Activated CD4-positive, alpha-beta T cell treated with anti-CD3 and anti-CD28 coated beads, Interleukin-2, amount 10 ng/mL, durations not matched to agents 24 days and 14 days (primary cell): ENCODE measurements around the gene PSME2. TPM values are rescaled to one million over a fixed set of nuclear protein-coding genes. Genes with fewer than 3 reads are reported as not detected.

ENCODE experiments used
- DNase-seq: peaks from one replicate; pipeline ENCODE4 v3.0.0; 2022
- H3K27ac Mint-ChIP-seq: one replicate; pipeline ENCODE4 v1.8.0; 2022; ENCODE audit warnings: mild to moderate bottlenecking, mixed read lengths
- H3K27me3 Mint-ChIP-seq: one replicate; pipeline ENCODE4 v1.8.0; 2022; ENCODE audit warnings: mixed read lengths
- H3K36me3 Mint-ChIP-seq: one replicate; pipeline ENCODE4 v1.8.0; 2022; ENCODE audit warnings: low read depth, mild to moderate bottlenecking, mixed read lengths
- H3K4me1 Mint-ChIP-seq: one replicate; pipeline ENCODE4 v1.8.0; 2021; ENCODE audit warnings: mixed read lengths
- H3K4me3 Mint-ChIP-seq: one replicate; pipeline ENCODE4 v1.8.0; 2022; ENCODE audit warnings: mild to moderate bottlenecking, moderate library complexity, mixed read lengths
- H3K9me3 Mint-ChIP-seq: one replicate; pipeline ENCODE4 v1.8.0; 2021; ENCODE audit warnings: mixed read lengths
- intact Hi-C: fragments of 100-400 bp; cut with micrococcal nuclease; formaldehyde crosslinking; loops from one replicate; pipeline ENCODE4 v1.15.1; 2023
- total RNA-seq: library from RNA; stranded (reverse); gene quantifications from 2 replicates; pipeline ENCODE4 v1.2.3, GENCODE V29; 2022

PSME2 gene
- total RNA-seq, 1 donor from 2014 or later = 565 TPM

DNA sequence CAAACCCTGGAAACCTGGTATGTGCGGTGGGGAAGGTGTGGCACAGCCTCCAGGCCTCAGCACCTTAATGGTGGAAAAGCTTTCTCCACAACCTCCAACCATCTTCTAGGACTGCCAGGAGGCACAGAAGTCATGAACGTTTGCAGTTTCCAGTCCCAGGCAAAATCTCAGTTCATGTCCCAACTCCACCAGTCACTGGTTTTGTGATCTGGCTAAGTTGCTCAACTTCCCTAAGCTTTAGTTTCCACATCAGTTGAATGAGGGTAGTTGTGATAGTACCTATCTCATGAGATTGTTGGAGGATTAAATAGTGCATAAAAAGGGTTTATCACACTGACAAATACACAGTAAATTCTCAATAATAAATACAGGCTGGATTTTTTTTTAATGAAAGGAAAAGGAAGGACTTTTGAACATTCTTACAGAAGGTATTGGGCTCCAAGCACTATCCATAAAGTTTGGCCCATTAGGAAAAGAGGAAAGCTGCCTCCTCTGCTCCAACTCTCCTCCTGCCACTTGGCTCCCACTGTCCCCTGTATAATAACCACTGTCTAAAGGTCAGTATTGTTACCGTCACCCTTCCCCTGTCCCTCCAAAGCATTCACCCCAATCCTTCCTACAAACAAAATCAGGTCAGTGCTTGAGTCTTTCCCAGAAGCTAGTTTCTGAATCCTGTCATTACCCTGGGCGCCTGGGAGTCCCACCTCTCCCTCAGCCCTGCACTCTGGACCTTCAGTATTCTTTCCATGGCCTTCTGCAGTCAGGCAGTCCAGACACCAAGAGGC lies 46.0 kb downstream of the PSME2 start:
- H3K27ac Mint-ChIP-seq = no peak overlapping the region
- intact Hi-C loops = no loop called here
- peaks cover 62% of the 10 kb centered on the region for H3K36me3 Mint-ChIP-seq
- H3K9me3 Mint-ChIP-seq = no peaks in the 10 kb centered on the region
- no peak for DNase-seq
- H3K4me3 Mint-ChIP-seq = no peak overlapping the region
- peaks cover 13% of the 10 kb centered on the region for H3K4me1 Mint-ChIP-seq
- H3K27me3 Mint-ChIP-seq = no peaks in the 10 kb centered on the region

- intact Hi-C loops = no loop called here
- Mint-ChIP-seq H3K4me1 (peaks cover 15% of the 10 kb centered on the region), H3K4me3 (no peak overlapping the region), H3K36me3 (peaks cover 59% of the 10 kb centered on the region), H3K27ac (no peak overlapping the region), H3K27me3 (no peaks in the 10 kb centered on the region), H3K9me3 (no peaks in the 10 kb centered on the region)
- no peak for DNase-seq
Measured at GRCh38 chr14:24098927-24099813, 47.2 kb downstream of the PSME2 start.

GRCh38 chr14:24098229-24098926 lies 48.0 kb downstream of the PSME2 start:
- Mint-ChIP-seq H3K36me3 (peaks cover 51% of the 10 kb centered on the region), H3K27ac (no peak overlapping the region), H3K4me1 (peaks cover 18% of the 10 kb centered on the region), H3K4me3 (no peak overlapping the region), H3K9me3 (no peaks in the 10 kb centered on the region), H3K27me3 (no peaks in the 10 kb centered on the region)
- intact Hi-C loops = no loop called here
- no peak for DNase-seq

DNA sequence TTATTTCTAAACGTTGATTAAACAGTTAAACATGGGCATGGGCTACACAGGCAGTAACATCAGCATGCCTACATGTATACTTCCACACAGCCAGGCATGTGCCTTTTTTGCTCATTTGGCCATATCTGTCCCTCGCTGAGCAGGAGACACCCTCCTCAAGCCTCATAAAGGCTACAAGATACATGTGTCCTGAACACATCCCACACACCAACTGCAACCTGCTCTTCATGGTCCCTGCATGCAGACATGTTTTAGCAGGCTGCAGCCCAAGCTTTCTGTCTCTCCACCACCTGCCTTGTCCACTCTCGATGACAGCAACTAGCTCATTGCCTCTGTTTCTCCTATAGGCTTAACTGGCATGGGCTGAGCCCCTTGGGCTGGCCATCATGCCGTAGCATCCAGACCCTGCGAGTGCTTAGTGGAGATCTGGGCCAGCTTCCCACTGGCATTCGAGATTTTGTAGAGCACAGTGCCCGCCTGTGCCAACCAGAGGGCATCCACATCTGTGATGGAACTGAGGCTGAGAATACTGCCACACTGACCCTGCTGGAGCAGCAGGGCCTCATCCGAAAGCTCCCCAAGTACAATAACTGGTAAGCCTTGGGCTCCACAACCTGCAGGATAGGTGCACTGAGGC lies 49.7 kb downstream of the PSME2 start:
- no peaks in the 10 kb centered on the region for H3K9me3 Mint-ChIP-seq
- DNase-seq = no peak
- peaks cover 40% of the 10 kb centered on the region for H3K36me3 Mint-ChIP-seq
- peaks cover 29% of the 10 kb centered on the region for H3K4me1 Mint-ChIP-seq
- H3K4me3 Mint-ChIP-seq = peak overlapping the region; percentile 55
- intact Hi-C loops = no loop called here
- H3K27me3 Mint-ChIP-seq = no peaks in the 10 kb centered on the region
- peak overlapping the region; percentile 53 for H3K27ac Mint-ChIP-seq

DNA sequence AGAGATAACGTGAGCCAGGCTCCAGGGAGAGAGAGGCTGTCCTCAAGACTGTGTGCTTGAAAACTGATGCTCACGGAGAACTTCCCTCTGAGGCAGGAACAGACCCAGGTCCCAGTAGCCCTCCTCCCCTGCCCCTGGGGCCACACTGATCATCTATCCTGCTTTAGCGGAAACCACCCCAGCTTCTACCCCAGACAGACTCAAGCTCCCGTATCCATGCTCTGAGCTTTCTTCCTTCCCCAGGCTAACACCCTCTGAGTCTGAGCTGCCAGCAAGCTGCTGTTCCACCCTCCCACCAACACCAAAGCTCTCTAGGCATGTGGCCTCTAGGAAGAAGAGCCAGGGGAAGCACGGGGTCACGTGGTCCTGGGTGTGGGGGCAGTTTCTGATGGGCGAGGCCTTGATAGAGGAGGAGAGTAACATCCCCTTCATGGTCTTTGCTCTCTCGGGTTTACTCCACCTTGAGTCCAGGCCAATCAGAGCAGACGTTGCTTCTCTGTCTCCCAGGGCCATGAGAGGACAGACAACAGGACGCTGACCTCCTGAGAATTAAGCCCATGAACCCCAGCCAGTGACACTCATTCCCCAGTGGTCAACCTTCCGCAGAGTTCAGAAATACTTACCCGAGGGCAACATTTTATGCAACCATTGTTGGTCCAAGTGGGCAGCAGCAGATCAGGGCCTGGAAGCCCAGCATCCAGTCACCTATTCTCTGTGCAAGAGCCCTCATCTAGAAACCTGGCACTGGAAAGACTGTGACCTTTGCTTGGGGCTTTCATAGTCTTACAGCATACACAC lies 50.9 kb downstream of the PSME2 start:
- H3K27ac Mint-ChIP-seq = peak overlapping the region; percentile 94
- no peaks in the 10 kb centered on the region for H3K27me3 Mint-ChIP-seq
- H3K4me3 Mint-ChIP-seq = peak overlapping the region; percentile 94
- H3K4me1 Mint-ChIP-seq = peaks cover 32% of the 10 kb centered on the region
- H3K36me3 Mint-ChIP-seq = peaks cover 32% of the 10 kb centered on the region
- H3K9me3 Mint-ChIP-seq = no peaks in the 10 kb centered on the region
- intact Hi-C loops = loop anchor here (1.0 to 2.0 kb wide), 3 partner anchors 14 to 66 kb away; partner anchors contain the start of genes IRF9, PSME2 and RNF31
- DNase-seq = peak; percentile 84

DNA sequence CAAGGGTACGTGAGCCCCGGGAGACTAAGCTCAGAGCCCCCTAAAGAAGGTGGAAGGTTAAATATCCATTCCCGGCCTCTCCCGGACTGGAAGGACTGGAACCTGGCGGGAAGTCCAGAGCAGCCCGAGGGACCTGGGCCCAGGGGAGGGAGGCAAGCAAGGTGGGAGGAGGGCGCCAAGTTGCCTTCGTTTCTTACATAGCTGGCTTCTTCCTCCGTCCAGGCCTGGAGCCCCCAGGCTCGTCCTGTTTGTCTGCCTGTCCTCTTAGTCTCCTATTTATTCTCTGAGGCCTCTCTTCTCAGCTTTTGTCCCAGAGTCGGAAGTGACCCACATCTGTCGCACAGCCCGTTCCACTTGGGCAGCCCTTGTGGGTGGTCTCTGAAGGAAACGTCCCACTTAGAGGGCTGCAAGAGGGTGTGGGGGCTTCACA lies 51.6 kb downstream of the PSME2 start:
- Mint-ChIP-seq H3K4me3 (peak overlapping the region; percentile 94), H3K36me3 (peaks cover 27% of the 10 kb centered on the region), H3K27ac (peak overlapping the region; percentile 94), H3K4me1 (peaks cover 34% of the 10 kb centered on the region), H3K9me3 (no peaks in the 10 kb centered on the region), H3K27me3 (no peaks in the 10 kb centered on the region)
- peak; percentile 72 for DNase-seq
- intact Hi-C loops = loop anchor here (1.0 to 5.0 kb wide), 7 partner anchors 14 to 108 kb away; partner anchors contain the start of genes DCAF11, DHRS4L2, IRF9 and NRL

DNA sequence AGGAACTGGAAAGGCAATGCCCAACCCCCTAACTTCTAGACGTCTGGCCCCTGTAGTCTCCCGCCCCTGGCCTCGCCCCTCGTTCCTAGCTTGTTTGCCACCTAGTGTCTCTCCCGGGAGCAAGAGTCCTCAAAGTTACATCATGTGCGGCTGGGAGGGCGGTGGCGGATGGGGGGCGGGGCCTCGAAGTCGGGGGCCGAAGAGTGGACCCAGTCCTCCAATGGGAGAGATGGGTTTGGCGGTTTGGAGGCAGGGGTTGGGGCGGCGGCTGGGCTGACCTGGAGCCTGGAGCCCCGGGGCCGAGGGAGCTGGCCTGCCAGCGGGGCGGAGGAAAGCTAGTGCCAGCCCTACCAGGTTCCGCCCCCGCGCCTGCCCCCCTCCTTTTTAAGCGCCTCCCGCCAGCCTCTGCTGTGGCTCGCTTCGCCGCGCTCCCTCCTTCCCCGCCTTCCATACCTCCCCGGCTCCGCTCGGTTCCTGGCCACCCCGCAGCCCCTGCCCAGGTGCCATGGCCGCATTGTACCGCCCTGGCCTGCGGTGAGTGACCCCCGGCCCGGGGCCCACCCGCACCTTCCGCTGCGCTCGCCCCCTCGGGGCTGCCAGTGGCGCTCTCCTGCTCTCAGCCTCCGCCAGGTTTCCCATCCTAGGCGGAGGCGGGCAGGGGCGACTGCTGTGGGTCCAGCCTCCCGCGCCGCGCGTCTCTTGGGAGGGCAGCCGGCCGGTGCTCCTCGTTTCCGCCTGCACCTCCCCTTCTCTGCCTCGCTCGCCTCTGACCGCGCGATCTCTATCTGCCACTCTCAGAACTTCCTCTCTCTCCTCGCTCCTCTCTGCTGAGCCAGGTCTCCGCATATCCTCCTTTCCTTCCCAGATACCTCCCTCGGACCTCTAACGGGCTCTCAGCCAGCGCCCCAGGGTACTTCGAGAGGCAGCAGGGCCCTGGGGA lies 52.2 kb downstream of the PSME2 start, which contains the start of gene PCK2:
TSS of gene PCK2 (plus strand) at position 411 of the 940 bp plus-strand sequence. CDS start at position 506, 95 bp downstream.
- Mint-ChIP-seq H3K4me3 (peak within 1 kb of the TSS; percentile 94), H3K4me1 (peaks cover 34% of the 10 kb centered on the region), H3K27ac (peak within 1 kb of the TSS; percentile 94), H3K36me3 (peaks cover 22% of the 10 kb centered on the region), H3K27me3 (no peaks in the 10 kb centered on the region), H3K9me3 (no peaks in the 10 kb centered on the region)
- DNase-seq = peak; percentile 93
- intact Hi-C loops = loop anchor here (1.0 to 5.0 kb wide), 5 partner anchors 13 to 107 kb away; partner anchors contain the start of genes DCAF11, DHRS4L2, NRL and PSME2

Other genes with a start within 250 kb of the PSME2 start
- 17.6 and 18.2 TPM in 2 replicates for gene DHRS4, start 192.8 kb downstream of the PSME2 start, total RNA-seq
- gene DHRS4L2, start 157.7 kb downstream of the PSME2 start, total RNA-seq = 22.1 and 22.5 TPM in 2 replicates
- gene CARMIL3, start 94.6 kb downstream of the PSME2 start, total RNA-seq = 1.3 and 1.5 TPM in 2 replicates
- gene CPNE6, start 75.0 kb downstream of the PSME2 start, total RNA-seq = not detected in 2 replicates
- 63.6 and 64.2 TPM in 2 replicates for gene PCK2, start 52.3 kb downstream of the PSME2 start, total RNA-seq
- 55.8 and 57.3 TPM in 2 replicates for gene DCAF11, start 31.8 kb downstream of the PSME2 start, total RNA-seq
- 0.96 and 1.2 TPM in 2 replicates for gene NRL, start 31.7 kb downstream of the PSME2 start, total RNA-seq
- 0.26 and 0.54 TPM in 2 replicates for gene FITM1, start 16.0 kb downstream of the PSME2 start, total RNA-seq
- 300 and 306 TPM in 2 replicates for gene PSME1, start 10.4 kb downstream of the PSME2 start, total RNA-seq
- gene EMC9, start 5.0 kb downstream of the PSME2 start, total RNA-seq = 26.6 and 30.3 TPM in 2 replicates
- 95.1 and 95.6 TPM in 2 replicates for gene RNF31, start 888 bp upstream of the PSME2 start, total RNA-seq
- gene IRF9, start 14.7 kb upstream of the PSME2 start, total RNA-seq = 138 and 159 TPM in 2 replicates
- gene REC8, start 25.5 kb upstream of the PSME2 start, total RNA-seq = 33.8 and 34.3 TPM in 2 replicates
- gene IPO4, start 42.2 kb upstream of the PSME2 start, total RNA-seq = 107 and 112 TPM in 2 replicates
- 35.1 and 36.4 TPM in 2 replicates for gene TM9SF1, start 48.8 kb upstream of the PSME2 start, total RNA-seq
- gene TSSK4, start 59.1 kb upstream of the PSME2 start, total RNA-seq = 0.26 and 0.36 TPM in 2 replicates
- 88.0 and 89.9 TPM in 2 replicates for gene CHMP4A, start 66.9 kb upstream of the PSME2 start, total RNA-seq
- gene MDP1, start 69.5 kb upstream of the PSME2 start, total RNA-seq = 11.6 and 13.5 TPM in 2 replicates
- 188 and 190 TPM in 2 replicates for gene NEDD8, start 85.8 kb upstream of the PSME2 start, total RNA-seq
- 32.4 and 42.8 TPM in 2 replicates for gene GMPR2, start 86.3 kb upstream of the PSME2 start, total RNA-seq
- gene TINF2, start 96.0 kb upstream of the PSME2 start, total RNA-seq = 87.1 and 93.6 TPM in 2 replicates
- gene TGM1, start 116.6 kb upstream of the PSME2 start, total RNA-seq = 5.1 and 6.2 TPM in 2 replicates
- 49.6 and 51.1 TPM in 2 replicates for gene RABGGTA, start 125.0 kb upstream of the PSME2 start, total RNA-seq
- gene DHRS1, start 153.2 kb upstream of the PSME2 start, total RNA-seq = 10.1 and 10.3 TPM in 2 replicates
- 48.3 and 52.2 TPM in 2 replicates for gene NOP9, start 153.2 kb upstream of the PSME2 start, total RNA-seq
- gene CIDEB, start 161.4 kb upstream of the PSME2 start, total RNA-seq = 21.8 and 22.2 TPM in 2 replicates
- 9.6 and 11.0 TPM in 2 replicates for gene LTB4R2, start 163.5 kb upstream of the PSME2 start, total RNA-seq
- 12.2 and 14.2 TPM in 2 replicates for gene LTB4R, start 164.9 kb upstream of the PSME2 start, total RNA-seq
- 1.6 and 2.8 TPM in 2 replicates for gene ADCY4, start 188.5 kb upstream of the PSME2 start, total RNA-seq
- 12.0 and 13.9 TPM in 2 replicates for gene RIPK3, start 193.4 kb upstream of the PSME2 start, total RNA-seq
- not detected in 2 replicates for gene NFATC4, start 221.6 kb upstream of the PSME2 start, total RNA-seq